GM12892 (cell line): ENCODE results near the gene CLEC16A.

ENCODE experiments used
- POLR2A ChIP-seq: IDR thresholded peaks from 2 replicates; pipeline ENCODE4 v1.6.1; 2011; ENCODE audit warnings: low read depth, low read length, control low read depth
- TAF1 ChIP-seq: IDR thresholded peaks from 2 replicates; pipeline ENCODE4 v1.6.1; 2011; ENCODE audit warnings: low read depth, mild to moderate bottlenecking, control low read depth, low read length, borderline replicate concordance

- no peak for TF ChIP-seq POLR2A
- TF ChIP-seq TAF1 = no peak
Measured at GRCh38 chr16:11147033-11147753, 202.8 kb downstream of the CLEC16A start.
